AG10803 (cell line): ENCODE data around the gene C11orf54.

ENCODE experiments used
- DNase-seq: peaks from one replicate; pipeline ENCODE4 v3.0.0; 2010; ENCODE audit warnings: low read depth
- H3K4me3 ChIP-seq: 2 replicates; pipeline ENCODE4 v1.5.1; 2011; ENCODE audit warnings: mild to moderate bottlenecking, low read length, control low read depth
- TF ChIP-seq, protein P1 (sequence below): conservative IDR thresholded peaks from 2 replicates; pipeline ENCODE4 v1.5.1; 2011; ENCODE audit warnings: mild to moderate bottlenecking, low read length, control low read depth, inconsistent platforms

The C11orf54 gene

DNA sequence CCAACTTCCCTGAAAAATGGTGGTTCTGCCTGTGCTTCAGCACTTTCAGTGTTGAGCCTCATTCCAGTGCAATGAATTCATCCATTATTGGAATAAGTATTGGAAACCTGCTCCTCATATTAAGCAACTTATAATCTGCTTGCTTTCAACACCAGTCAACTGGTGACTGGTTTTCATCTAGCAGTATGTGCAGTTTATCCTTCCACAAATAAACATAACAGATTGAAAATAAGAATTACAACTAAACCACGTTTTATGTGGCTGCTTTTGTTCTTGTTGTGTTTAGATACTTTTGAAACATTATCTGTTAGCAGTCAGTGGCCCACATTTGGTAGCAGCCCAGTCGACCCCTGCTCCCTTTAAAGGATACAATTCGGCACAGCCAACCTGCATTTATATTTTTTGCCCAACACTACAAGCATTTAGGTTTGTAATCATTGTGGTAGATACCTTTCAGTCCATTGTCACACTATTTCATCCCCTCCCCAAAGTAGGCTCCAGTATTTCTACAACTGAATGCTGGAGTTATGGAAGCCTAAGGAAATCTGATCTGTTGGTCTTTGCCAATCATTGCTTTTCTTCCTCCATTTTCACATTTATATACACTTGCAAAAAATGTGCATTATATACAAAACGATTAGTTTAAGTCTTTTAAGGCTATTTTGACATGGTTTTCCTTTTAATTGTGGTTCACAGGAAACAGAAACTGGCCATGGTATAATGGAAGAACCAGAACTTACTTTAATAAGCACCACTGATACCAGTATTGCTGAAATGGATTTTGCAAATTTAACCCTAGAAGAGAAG is 13.3 kb upstream of the C11orf54 start:
- DNase-seq: peak; percentile 54
- H3K4me3 ChIP-seq: no peak overlapping the region
- TF ChIP-seq, protein P1, sequence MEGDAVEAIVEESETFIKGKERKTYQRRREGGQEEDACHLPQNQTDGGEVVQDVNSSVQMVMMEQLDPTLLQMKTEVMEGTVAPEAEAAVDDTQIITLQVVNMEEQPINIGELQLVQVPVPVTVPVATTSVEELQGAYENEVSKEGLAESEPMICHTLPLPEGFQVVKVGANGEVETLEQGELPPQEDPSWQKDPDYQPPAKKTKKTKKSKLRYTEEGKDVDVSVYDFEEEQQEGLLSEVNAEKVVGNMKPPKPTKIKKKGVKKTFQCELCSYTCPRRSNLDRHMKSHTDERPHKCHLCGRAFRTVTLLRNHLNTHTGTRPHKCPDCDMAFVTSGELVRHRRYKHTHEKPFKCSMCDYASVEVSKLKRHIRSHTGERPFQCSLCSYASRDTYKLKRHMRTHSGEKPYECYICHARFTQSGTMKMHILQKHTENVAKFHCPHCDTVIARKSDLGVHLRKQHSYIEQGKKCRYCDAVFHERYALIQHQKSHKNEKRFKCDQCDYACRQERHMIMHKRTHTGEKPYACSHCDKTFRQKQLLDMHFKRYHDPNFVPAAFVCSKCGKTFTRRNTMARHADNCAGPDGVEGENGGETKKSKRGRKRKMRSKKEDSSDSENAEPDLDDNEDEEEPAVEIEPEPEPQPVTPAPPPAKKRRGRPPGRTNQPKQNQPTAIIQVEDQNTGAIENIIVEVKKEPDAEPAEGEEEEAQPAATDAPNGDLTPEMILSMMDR: no peak

GRCh38 chr11:93728792-93729128 is 12.7 kb upstream of the C11orf54 start:
- TF ChIP-seq, protein P1: no peak
- no peak overlapping the region for H3K4me3 ChIP-seq
- DNase-seq: no peak

DNA sequence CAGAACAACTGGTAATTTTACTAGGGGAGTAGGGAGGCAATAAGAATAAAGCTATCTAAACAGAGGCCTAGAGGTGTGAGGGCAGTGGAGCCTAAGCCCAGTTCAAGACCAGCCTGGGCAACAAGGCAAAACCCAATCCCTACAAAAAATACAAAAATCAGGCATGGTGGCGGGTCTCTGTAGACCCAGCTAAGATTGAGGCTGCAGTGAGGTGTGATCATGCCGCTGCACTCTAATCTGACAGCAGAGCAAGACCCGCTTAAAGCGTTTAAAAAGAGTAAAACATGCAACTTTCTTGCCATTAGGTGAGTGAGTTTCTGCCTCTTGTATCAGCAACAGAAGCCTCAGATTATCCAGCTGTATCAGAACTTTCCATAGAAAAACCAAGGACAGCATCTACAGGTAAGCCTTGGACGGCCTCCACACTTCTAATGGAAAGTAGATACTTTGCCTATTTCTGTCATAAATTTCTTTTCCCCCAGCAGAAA is 12.3 kb upstream of the C11orf54 start:
- H3K4me3 ChIP-seq: no peak overlapping the region
- DNase-seq: no peak
- TF ChIP-seq, protein P1: no peak

DNA sequence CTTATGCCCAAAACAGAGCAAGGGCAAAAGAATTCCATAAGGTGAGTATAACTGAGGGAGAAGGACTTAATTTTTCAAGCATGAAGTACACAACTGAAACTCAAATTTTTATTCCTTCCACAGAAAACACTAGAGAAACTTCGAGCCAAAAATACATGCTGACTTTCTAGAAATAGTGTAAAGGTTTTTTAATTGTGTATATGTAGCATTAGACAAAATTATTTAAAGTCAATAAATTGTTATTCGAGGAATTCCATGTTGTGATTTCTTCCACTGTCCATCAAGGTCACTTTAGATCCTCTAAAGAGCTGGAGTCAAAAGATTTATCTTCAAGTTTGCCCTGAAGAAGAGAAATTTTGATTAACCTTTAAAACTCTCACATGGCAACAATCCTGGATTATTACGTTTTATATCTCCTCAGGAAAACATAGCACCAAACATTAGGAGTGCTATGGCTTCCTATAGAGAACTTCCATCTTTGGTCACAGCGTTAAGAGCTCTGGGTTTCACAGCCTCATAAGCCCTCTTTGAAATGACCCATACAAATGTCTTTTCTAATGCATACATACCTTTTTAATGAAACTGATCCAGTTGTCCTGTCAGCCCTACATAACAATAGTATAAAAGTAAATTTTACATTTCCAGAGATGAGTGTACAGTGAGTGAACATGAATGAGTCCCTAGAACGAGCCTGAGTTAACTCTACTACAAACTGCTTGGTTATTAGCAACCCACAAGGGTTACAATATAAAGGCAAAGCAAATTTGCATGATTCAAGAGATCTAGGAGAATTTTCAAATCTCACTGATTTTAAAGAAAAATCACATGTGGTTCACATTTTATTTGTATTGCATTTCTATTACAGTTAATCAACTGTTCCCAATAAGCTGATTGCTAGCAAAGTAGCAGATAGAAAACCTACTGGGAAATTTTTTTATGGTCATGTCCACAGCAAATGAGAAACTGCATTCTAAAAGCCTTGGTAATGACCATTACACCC is 11.1 kb upstream of the C11orf54 start:
- no peak overlapping the region for H3K4me3 ChIP-seq
- no peak for DNase-seq
- TF ChIP-seq, protein P1: no peak

DNA sequence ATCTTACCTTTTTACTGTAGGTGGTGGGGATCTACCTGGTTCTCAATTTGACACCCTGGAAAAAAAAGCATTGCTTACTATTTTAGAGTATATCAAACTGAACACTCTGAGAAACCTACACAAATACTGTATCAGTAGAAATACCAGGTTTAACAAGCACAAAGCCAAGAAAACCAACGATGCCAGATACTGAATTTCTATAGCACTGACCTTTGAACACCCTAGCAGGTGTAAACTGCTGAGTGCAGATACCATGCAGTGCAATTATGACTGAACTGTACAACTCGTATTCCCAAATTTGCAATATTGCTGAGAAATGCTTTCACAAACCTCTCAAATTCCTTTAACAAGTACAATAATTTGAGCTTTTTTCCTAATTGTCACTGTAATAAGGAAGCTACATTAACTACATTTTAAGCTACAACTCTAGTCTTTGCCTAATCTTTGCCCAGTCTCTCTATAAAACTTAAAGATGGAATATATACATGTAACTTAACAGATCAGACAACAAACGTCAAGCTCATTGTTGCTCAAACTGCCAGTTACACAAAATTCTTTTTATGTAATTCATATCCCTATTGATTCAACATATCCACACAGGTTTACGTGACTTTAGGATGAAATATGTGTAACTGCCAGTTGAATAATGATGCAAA is 9.1 kb upstream of the C11orf54 start:
- no peak overlapping the region for H3K4me3 ChIP-seq
- TF ChIP-seq, protein P1: no peak
- no peak for DNase-seq

- DNase-seq: no peak
- TF ChIP-seq, protein P1: no peak
- no peak overlapping the region for H3K4me3 ChIP-seq
Measured at GRCh38 chr11:93733474-93733873, 8.0 kb upstream of the C11orf54 start.
